NCI-H526 (cell line): ENCODE measurements around the gene OR51L1.
"Not testable (repeated sequence)": the region's sequence is repeated elsewhere in the genome, so short reads cannot be mapped to it uniquely, and the experiment has no call there.

Source experiments
- DNase-seq, 2 experiments: peaks; one replicate each; lab custom pipeline; 2025; lab: John Stamatoyannopoulos, UW

Gene OR51L1, protein sequence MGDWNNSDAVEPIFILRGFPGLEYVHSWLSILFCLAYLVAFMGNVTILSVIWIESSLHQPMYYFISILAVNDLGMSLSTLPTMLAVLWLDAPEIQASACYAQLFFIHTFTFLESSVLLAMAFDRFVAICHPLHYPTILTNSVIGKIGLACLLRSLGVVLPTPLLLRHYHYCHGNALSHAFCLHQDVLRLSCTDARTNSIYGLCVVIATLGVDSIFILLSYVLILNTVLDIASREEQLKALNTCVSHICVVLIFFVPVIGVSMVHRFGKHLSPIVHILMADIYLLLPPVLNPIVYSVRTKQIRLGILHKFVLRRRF

DNA sequence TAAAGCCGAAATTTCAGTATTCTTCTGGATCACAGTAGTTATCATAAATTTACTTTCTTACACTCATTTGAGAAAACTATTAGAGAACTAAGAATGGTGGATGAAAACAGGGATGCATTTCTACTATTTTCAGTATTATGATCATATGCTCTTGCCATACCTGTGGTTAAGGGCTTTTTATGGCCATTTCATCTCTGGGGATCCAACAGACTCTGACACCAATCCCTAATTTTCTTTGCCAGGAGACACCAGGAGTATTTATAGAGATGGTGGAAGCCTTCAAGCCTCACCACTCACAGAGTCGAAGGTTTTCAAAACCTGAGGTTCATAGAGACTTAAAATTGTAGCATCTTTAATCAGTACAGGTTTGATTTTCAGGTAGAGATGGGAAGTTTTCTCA, at the start of gene OR51L1:
Gene OR51L1 (plus strand): TSS at position 301 of the 400 bp plus-strand sequence. CDS start 4,132 bp downstream, outside the sequence.
- DNase-seq: no peak

DNA sequence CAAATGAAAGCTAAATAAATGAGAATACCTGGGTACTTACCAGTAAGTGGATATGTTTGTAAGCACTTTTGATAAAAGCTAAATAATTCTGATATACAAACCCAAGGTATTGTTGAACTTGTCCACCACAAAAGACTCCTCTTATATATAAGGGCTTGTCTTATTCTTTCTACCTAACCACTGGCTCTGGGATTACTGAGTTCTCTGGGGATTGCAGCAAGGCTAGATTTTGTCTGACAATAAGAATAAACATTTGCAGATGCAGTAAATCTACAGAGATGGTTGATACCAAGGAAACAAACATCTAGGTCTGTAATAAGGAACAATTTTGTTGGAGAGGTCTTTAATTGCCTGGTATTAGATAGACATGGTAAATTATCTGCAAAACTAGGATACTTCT, 47.1 kb upstream of the OR51L1 start, which contains the start of gene OR51A4:
Gene OR51A4 (minus strand): TSS at position 101 of the 400 bp plus-strand sequence. CDS start 505 bp downstream, outside the sequence.
- DNase-seq: no peak

DNA sequence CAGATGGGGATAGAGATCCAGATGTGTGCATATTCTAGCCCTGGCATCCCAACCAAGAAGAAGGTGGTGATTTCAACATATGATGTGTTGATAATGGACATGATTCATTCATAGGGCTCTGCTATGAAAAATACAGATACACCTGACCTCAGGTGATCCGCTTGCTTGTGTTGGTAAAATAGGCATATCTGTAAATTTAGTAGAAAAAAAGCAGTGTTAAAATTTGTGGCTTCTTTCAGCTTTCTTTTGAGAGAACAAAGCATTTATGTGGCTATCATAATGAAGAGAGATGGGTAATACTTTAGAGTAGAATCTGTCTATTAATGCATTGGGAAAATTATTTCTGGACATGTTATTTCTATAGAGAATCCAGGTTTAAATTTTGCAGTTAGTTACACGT, 39.0 kb upstream of the OR51L1 start, which contains the start of gene OR51A2:
Gene OR51A2 (minus strand): TSS at position 101 of the 400 bp plus-strand sequence. CDS start 0 bp downstream, at position 101.
- not testable (repeated sequence) for DNase-seq

DNA sequence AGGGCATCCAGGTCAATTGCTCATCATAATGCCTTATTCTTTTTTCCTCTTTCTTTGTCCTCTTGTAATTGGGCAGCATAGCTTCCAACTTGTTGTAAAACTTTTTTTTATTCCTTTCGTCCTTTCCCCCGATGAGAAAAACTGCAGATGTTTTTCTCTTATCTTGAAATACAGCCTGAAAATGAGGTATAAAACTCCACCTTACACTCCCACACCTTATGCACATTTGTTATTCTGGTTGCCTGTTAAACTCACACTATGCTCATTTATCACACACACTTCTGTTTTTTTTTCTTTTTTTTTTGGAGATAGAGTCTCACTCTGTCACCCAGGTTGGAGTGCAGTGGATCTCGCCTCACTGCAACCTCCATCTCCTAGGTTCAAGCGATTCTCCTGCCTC, 37.3 kb upstream of the OR51L1 start:
- DNase-seq: no peak

DNA sequence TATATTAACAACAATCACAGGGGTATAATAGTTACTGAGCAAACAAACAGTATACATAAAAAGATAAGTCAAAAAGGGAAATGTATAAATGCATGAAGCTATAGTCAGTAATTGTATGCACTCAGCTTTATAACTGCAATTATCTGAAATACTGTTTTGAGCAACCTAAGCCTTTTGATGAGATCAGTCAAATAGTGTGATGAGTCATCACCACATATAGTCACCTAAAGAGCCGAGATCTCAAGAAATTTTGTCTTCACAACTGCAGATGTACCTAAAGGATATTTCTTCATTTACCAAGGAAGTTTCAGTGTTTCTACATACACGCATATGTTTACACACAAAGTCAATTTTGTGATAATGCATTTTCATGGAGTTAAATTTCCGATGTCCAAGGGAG, 33.8 kb upstream of the OR51L1 start:
- no peak for DNase-seq

- no peak for DNase-seq
Observed at GRCh38 chr11:4962816-4963215, 31.8 kb upstream of the OR51L1 start.

DNA sequence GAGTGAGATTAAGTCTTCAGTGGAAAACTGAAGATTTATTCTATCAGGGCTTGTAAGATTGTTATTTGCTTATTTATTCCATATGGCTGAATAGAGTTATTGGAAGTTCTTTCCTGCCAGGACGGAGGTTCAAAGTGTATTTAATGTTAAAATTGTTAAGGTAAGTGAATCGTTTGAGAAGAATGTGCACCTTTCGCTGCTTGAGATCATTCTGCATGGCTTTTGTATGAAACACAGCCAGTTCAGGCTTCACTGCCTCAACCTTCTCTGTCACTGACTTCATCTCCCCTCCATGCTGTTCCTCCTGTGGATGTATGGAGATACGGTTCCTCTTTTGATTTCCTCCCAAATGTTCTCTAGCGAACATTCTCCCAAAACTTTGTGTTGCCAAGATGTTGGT, 19.2 kb upstream of the OR51L1 start:
- DNase-seq: no peak

DNA sequence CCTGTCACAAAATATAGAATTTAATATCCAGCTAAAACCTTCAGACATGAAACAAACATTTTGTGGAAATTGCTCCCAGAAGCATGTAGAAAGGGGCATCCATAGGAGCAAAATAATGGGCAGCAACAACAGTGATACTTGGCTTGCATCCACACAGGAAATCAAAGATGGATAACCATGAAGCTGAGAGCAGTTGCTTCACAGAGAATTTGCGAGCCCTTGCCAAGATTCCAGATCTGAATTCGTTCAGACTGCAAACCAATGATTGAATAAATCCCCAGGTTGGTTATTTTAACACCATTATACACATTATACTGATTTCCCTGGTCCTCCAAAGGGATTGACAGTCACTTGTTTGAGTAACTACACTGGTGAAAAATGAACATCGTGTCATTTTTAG, 15.6 kb upstream of the OR51L1 start:
- no peak for DNase-seq

DNA sequence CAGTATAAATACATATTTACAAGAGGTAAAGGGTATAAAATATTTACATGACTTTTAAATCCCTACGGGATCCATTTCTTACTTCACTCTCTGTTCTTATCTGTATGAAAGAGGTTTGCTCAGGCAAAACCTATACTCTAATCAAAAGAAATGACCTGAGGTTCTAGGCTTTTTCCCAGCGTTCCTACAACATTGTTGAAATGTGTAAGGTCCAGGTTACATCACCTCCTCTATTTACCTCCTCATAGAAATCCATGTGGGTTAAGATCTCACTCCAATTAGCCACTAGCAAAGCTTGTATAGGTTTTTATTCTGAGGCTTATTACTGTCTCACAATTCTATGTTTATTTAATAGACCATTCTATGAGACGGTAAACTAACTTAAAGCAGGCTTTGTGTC, 12.0 kb upstream of the OR51L1 start:
- no peak for DNase-seq

DNA sequence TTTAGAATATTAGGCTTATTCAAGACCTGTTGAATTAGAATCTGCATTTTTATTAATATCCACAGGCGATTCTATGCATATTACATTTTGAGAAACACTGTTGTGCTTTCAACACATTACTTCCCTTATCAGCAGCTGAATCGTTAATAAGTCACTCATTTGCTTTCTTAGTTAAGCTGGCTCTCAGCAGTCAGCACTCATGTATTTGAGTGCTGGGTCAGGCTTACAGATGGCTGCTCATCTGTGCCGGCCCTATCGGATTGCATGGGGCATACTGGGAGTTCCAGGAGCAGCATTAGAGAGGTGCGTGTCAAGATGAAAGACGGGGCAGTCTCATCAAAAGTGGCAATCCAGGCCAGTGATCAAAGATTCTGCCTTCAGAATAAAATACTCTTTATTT, 10.8 kb upstream of the OR51L1 start:
- DNase-seq: peak in 1 of 2 experiments; percentile 37

DNA sequence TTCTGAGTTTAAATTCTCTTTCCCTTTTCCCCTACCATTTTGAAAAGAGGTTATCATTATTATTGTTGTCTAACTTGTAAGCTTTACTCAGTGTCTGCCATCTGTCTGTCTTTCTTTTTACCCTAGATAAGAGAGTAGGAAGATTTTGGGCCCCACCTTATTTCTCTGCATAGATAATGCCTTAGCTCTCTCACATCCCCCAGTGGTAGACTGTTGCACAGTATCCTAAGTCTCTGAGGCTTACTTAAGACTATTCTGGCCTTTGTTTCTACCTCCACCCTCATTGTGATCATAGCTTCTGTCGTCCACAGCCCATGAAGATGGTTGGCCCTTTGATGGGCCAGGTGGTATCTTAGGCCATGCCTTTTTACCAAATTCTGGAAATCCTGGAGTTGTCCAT, 3.6 kb upstream of the OR51L1 start:
- DNase-seq: peak in 1 of 2 experiments; percentile 5

GRCh38 chr11:5004424-5005274, 10.0 kb downstream of the OR51L1 start:
- DNase-seq: peak; percentile 38 to 84

DNA sequence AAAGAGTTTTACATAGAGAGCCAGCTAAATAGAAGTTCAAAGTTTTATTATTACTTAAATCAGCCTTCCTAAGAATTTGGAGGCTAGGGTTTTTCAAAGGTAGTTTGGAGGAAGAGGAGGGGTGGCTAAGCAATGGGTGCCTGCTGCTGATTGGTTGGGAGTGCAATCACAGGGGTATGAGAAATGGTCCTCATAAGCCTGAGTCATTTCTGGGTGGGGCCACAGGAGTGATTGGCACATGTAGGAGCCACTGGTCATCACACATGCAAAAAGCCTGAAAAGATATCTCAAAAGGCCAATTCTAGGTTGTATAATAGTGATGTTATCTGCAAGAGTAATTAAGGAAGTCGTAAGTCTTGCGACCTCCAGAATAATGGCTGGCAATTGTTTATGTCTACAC, 12.9 kb downstream of the OR51L1 start:
- DNase-seq: no peak

- DNase-seq: no peak
Observed at GRCh38 chr11:5011254-5011653, 16.6 kb downstream of the OR51L1 start.

DNA sequence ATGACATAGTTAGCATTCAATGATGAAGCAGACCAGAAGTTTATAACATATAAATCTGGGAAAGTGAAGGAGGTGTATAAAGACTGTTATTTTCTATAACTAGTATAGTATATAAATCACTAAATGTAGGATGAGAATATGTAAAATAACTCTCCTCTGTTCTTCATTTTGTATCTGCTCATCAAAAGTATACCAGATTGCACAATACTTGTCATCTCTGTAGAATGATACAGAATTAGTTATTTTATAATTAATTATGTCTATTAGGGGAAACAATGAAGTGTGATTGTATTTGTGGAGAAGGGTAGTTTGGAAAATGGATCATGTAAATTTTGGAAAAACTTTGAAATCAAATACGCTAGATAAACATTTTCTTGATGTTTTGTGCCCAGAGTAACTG, 18.4 kb downstream of the OR51L1 start:
- DNase-seq: no peak

DNA sequence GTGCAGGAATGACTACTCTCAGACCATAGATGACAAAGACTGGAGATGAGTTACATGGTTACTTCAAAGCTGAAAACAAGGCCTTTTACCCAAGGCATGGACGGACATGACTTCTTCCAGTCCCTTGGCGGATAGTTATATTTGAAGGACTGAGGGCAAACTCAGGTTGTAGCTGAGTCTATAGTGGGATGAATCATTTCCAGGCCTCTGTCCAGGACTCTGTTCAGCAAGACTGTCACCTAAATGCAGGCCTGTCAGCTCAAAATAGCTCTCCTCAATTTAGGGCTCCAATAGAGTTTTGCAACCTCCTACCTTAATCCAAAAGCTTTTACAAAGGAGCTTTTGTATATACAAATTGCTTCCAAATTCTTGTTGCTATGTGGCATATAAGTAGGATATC, 27.3 kb downstream of the OR51L1 start:
- no peak for DNase-seq

- DNase-seq: no peak
Observed at GRCh38 chr11:5036669-5037068, 42.0 kb downstream of the OR51L1 start.

DNA sequence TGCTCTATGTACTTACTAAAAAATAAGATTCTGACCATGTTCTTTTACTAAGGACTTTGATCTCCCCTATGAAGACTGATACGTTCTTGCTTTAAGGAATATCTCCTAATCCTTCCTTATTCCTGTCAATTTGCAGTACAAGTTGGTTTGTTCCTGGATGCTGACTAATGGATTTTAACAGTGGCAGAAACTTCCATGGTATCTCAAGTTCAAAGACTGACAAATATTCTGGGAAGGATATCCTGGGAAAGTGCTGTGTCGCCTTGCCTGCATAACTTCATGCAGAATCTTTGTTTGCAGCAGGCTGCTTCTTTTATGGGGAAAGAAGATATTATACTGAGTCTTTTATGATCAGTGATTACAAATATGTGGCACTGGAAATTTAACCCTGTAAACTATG, 43.3 kb downstream of the OR51L1 start:
- no peak for DNase-seq

DNA sequence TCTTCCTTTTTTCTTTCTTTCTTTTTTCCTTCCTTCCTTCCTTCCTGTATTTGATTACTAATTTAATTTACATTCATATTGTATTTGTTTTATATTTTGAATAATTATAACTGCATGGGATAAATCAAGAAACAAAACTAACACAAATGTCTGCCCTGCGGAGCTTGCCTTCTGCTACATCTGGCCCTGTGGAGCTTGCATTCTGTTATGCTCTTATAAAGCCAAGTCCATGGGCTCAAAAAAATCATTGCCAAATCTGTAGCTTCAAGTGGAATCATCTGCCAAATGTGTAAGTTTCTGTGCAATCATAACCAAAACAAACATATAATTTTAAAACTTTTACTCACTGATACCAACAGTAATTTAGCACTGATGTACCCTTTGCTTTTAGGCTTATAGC, 43.7 kb downstream of the OR51L1 start:
- no peak for DNase-seq

DNA sequence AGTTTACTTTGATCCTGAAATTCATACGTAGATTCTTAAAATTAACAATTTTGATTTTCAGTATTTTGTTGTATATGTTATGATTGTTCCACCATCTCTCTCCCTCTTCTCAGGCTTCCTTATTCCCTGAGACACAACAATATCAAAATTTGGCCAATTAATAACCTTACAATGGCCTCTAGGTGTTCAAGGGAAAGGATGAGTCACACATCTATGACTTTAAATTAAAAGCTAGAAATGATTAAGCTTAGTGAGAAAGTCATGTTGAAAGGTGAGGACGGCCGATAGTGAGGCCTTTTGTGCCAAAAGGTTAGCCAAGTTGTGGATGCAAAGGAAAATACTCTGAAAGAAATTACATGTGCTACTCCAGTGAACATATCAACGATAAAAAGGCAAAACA, 46.2 kb downstream of the OR51L1 start:
- DNase-seq: no peak

- no peak for DNase-seq
Observed at GRCh38 chr11:5042091-5042490, 47.4 kb downstream of the OR51L1 start.

DNA sequence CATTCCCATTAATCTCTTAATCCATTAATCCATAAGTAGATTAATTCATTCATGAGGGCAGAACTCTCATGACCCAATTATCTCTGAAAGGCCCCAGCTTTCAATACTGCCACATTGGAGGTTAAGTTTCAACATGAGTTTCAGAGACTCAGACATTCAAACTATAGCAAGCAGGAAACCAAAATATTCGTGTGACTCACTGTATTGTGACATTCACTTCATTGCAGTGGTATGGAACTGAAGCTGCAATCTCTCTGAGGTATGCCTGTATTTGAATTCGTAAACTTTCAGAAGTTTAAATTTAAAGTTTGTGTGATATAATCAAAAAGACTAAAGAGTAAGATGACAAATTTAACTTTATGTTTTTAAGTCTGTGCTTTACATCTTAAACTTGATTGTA, 48.7 kb downstream of the OR51L1 start:
- DNase-seq: no peak

DNA sequence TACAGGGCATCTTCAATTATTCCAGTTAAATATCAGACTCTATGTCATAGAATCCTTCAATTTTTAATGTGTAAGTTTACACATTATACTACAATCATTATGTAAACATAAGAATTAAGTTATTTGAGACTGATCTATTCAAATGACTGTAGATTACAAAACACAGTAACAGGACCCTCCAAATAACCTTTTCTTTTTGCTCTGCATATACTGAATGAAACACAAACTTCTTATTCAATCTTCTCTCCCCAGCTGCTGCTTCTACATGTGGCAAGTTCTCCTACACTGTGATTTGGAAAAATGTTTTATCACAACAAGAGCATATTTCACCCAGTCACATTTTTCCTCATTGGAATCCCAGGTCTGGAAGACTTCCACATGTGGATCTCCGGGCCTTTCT, 51.6 kb downstream of the OR51L1 start, which contains the start of gene OR52J3:
Gene OR52J3 (plus strand): TSS at position 301 of the 400 bp plus-strand sequence. CDS start 0 bp downstream, at position 301.
- DNase-seq: no peak
